GM18861 (cell line): ENCODE results near the gene ZNF563.

Source experiments
- ATAC-seq: cut with Tn5 transposase; IDR thresholded peaks from one replicate; pipeline ENCODE4 v1.9.1; 2021; ENCODE audit not compliant: unreplicated experiment

The ZNF563 gene

DNA sequence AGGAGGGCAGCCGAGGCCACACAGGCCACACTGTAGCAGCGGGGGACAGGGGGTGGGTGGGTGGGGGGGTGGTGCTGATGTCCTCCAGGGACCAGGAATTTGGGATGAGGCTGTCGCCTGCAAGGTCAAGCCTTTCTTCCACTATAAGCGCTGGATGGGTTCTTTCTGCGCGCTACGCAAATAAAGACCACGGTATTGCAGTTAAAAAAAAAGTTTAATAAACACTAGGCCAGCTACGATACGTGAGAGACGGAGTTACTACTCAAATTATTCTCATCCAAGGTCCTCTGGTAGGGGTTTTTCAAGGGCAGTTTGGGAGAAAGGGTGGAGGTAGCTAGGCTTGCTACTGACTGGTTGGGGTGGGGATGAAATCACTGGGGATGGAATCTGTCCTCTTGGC, 38.2 kb downstream of the ZNF563 start:
- ATAC-seq: no peak

DNA sequence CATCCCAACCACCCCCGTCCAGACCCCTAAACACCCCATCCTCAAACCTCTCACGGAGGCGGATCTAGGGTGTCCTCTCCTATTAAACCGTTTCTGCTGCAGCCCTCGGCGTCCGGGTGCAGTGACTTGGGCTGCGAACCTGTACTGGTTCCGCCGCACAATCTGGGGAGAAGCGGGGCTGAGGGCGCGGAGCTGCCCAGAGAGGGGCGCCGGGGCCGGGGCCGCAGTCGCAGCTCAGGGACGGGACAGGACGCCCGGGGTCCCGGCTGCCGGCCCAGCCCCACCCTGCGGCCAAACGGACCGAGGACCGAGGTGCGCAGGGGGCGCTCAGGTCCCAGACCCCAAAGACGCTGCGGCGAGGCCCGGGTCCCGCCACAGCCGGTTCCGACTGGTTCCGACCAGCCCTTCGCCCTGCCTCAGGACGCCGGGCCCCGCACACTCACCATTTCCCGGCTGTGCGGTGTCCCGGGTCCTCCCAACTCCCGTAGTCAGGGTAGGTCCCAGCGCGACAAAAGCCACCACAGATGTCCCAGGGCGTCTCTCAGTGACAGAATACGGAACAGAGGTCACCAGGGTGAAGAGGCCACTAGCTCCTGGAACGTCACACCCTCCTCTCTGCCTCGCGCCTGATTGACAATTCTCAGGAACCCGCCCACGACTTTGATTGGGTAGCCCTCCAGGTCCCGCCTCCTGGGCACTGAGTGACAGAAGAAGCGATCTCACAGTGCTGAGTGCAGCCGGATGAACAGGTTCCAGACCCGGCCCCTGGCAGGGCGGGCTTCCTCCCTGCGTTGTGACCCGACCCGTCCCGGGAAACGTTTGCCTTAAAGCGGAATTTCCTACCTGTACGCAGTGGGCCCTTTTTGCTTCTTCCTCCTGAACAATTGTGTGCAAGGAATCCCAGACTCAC, 38.9 kb downstream of the ZNF563 start, which contains the start of gene ZNF44:
ZNF44 (minus strand) TSS at position 635 of the 910 bp plus-strand sequence; CDS start at position 446, 189 bp downstream.
- ATAC-seq: peak; percentile 81

GRCh38 chr19:12293777-12294248, 39.6 kb downstream of the ZNF563 start:
- ATAC-seq: peak; percentile 50

GRCh38 chr19:12289790-12290065, 43.7 kb downstream of the ZNF563 start:
- no peak for ATAC-seq

GRCh38 chr19:12287958-12288500, 45.4 kb downstream of the ZNF563 start:
- ATAC-seq: no peak

DNA sequence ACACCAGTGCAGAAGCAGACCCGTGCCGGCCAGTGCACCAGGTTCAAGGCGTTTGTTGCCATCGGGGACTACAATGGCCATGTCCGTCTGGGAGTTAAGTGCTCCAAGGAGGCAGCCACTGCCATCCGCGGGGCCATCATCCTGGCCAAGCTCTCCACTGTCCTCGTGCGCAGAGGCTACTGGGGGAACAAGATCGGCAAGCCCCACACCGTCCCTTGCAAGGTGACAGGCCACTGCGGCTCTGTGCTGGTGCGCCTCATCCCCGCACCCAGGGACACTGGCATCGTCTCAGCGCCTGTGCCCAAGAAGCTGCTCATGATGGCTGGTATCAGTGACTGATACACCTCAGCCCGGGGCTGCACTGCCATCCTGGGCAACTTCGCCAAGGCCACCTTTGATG, 48.8 kb downstream of the ZNF563 start:
- no peak for ATAC-seq

GRCh38 chr19:12284226-12284625, 49.2 kb downstream of the ZNF563 start:
- no peak for ATAC-seq

GRCh38 chr19:12278713-12279112, 54.7 kb downstream of the ZNF563 start:
- ATAC-seq: no peak

DNA sequence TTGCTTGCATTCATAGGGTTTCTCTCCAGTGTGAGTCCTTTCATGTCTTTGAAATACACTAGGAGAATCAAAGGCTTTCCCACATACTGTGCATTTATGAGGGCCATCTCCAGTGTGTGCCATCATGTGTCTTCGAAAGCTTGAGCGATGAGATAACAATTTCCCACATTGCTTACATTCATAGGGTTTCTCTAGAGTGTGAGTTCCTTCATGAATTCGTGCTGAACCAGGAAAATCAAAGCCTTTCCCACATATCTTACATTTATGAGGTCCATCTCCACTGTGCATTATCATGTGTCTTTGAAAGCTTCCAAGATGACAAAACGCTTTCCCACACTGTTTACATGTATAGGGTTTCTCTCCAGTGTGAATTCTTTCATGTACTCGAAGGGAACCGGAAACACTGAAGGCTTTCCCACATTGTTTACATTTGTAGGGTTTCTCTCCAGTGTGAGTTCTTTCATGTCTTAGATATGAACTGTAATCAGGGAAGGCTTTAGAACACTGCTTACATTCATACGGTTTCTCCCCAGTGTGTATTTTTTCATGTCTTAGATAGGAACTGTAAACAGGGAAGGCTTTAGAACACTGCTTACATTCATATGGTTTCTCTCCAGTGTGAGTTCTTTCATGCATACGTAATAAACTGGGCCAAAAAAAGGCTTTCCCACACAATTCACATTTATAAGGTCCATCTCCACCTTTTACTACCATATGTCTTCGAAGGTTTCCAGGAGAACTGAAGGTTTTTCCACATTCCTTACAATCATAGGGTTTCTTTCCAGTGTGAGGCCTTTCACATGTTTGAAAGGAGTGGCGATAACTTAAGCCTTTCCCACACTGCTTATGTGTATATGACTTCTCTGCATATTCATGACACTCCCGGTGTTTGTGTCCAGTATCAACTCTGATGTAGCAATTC, 60.2 kb downstream of the ZNF563 start:
- no peak for ATAC-seq

DNA sequence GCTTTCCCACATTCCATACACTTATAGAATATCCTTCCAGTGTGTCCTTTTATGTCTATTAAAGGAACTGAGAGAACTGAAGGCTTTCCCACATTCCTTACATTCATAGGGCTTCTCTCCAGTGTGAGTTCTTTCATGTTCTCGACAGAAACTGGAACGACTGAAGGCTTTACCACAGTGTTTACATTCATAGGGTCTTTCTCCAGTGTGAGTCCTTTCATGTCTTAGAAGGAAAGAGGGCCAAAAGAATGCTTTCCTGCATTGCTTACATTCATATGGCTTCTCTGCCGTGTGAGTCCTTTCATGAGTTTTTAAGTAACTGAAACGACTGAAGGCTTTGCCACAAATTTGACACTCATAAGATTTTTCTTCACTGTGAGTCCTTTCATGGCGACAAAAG, 61.0 kb downstream of the ZNF563 start:
- no peak for ATAC-seq

DNA sequence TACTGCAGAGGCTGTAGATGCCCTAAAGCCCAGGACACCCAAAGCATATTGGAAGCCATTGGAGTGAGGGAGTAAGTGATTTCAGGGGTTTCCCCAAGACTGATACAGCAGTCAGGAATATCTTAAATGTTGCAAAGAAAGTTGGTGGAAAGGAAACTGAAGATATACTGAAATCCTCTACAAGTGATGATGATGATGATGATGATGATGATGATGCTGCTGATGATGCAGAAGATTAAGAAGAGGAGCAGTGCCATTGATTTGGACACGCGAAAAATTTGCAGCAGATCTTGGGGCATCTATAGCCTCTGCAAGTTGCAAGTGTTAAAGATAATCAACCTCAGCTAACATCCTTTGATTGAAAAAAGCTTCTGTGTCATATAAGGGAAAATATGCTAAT, 62.6 kb downstream of the ZNF563 start:
- ATAC-seq: no peak
